Neural cell (in vitro differentiated cells): ENCODE measurements around the gene PARD6A. TPM values are rescaled to one million over a fixed set of nuclear protein-coding genes. Genes with fewer than 3 reads are reported as not detected.

Experiments
- H2AFZ ChIP-seq: fragments of 200-600, 300-800 bp; sonication (generic), shearing (Covaris generic); 2 replicates; pipeline ENCODE4 v1.6.0; 2014; ENCODE audit warnings: low read depth, mild to moderate bottlenecking, antibody characterized with exemption, low read length, moderate library complexity
- H3F3A ChIP-seq: fragments of 200-600 bp; shearing (Covaris generic); 2 replicates; pipeline ENCODE4 v1.6.1; 2016; ENCODE audit warnings: mild to moderate bottlenecking, moderate library complexity, mixed read lengths, antibody characterized with exemption, low read length; ENCODE audit not compliant: insufficient read depth, poor library complexity, severe bottlenecking
- H3K27ac ChIP-seq: fragments of 200-600, 300-800 bp; sonication (generic), shearing (Covaris generic); 2 replicates; pipeline ENCODE4 v1.5.1; 2014; ENCODE audit warnings: mild to moderate bottlenecking, low read length, moderate library complexity
- H3K27me3 ChIP-seq: fragments of 300-800, 200-600 bp; sonication (generic), shearing (Covaris generic); 2 replicates; pipeline ENCODE4 v1.6.0; 2014; ENCODE audit warnings: mild to moderate bottlenecking, low read depth, low read length, moderate library complexity; ENCODE audit not compliant: insufficient read depth
- H3K36me3 ChIP-seq: fragments of 300-800, 200-600 bp; sonication (generic), shearing (Covaris generic); 2 replicates; pipeline ENCODE4 v1.5.1; 2014; ENCODE audit warnings: mild to moderate bottlenecking, antibody characterized with exemption, low read length, moderate library complexity; ENCODE audit not compliant: insufficient read depth
- H3K4me2 ChIP-seq: fragments of 300-800, 200-600 bp; sonication (generic), shearing (Covaris generic); 2 replicates; pipeline ENCODE4 v1.6.0; 2014; ENCODE audit warnings: mild to moderate bottlenecking, low read length
- H3K4me3 ChIP-seq: fragments of 300-800, 200-600 bp; sonication (generic), shearing (Covaris generic); 2 replicates; pipeline ENCODE4 v1.5.1; 2014; ENCODE audit warnings: mild to moderate bottlenecking, low read length, moderate library complexity
- H3K79me2 ChIP-seq: fragments of 200-600 bp; shearing (Covaris generic); replicated peaks from 2 replicates; pipeline ENCODE4 v1.6.0; 2014; ENCODE audit warnings: mild to moderate bottlenecking, low read length, moderate library complexity; ENCODE audit not compliant: insufficient read depth
- H3K9ac ChIP-seq: fragments of 300-800, 200-600 bp; sonication (generic), shearing (Covaris generic); 2 replicates; pipeline ENCODE4 v1.6.1; 2016; ENCODE audit warnings: mild to moderate bottlenecking, low read length, mixed read lengths
- H3K9me2 ChIP-seq: fragments of 200-600 bp; shearing (Covaris generic); 2 replicates; pipeline ENCODE4 v1.6.1; 2016; ENCODE audit warnings: mild to moderate bottlenecking, low read length, mixed read lengths; ENCODE audit not compliant: insufficient read depth
- H3K9me3 ChIP-seq: fragments of 200-600, 300-800 bp; sonication (generic), shearing (Covaris generic); 2 replicates; pipeline ENCODE4 v1.6.1; 2016; ENCODE audit warnings: mild to moderate bottlenecking, mixed run types, low read length, moderate library complexity, mixed read lengths
- H4K20me1 ChIP-seq: fragments of 200-600 bp; shearing (Covaris generic); 2 replicates; pipeline ENCODE4 v1.6.1; 2016; ENCODE audit warnings: mild to moderate bottlenecking, mixed run types; ENCODE audit not compliant: insufficient read depth
- EP300 ChIP-seq: fragments of 450-650 bp; conservative IDR thresholded peaks from 2 replicates; pipeline ENCODE4 v1.6.1; 2014; ENCODE audit warnings: antibody characterized with exemption, mild to moderate bottlenecking, moderate library complexity; ENCODE audit not compliant: poor library complexity, severe bottlenecking
- EZH2 ChIP-seq: fragments of 200-600, 300-800 bp; shearing (Covaris generic), sonication (generic); IDR thresholded peaks from 2 replicates; pipeline ENCODE4 v1.6.1; 2014; ENCODE audit warnings: antibody characterized with exemption, low read length, borderline replicate concordance, mild to moderate bottlenecking; ENCODE audit not compliant: insufficient read depth, poor library complexity, severe bottlenecking
- MXI1 ChIP-seq: fragments of 450-650 bp; conservative IDR thresholded peaks from 2 replicates; pipeline ENCODE4 v1.6.1; 2014; ENCODE audit warnings: antibody characterized with exemption, mild to moderate bottlenecking; ENCODE audit not compliant: poor library complexity, severe bottlenecking
- POLR2AphosphoS5 ChIP-seq: IDR thresholded peaks from 2 replicates; pipeline ENCODE4 v1.6.1; 2012
- RAD21 ChIP-seq: fragments of 450-650 bp; conservative IDR thresholded peaks from 2 replicates; pipeline ENCODE4 v1.6.1; 2014; ENCODE audit warnings: antibody characterized with exemption, mild to moderate bottlenecking, moderate library complexity
- REST ChIP-seq: IDR thresholded peaks from 2 replicates; pipeline ENCODE4 v1.6.1; 2012; ENCODE audit warnings: borderline replicate concordance
- SMC3 ChIP-seq: fragments of 450-650 bp; conservative IDR thresholded peaks from 2 replicates; pipeline ENCODE4 v1.6.1; 2014; ENCODE audit warnings: antibody characterized with exemption, mild to moderate bottlenecking, moderate library complexity; ENCODE audit not compliant: poor library complexity
- TAF1 ChIP-seq: IDR thresholded peaks from 2 replicates; pipeline ENCODE4 v1.6.1; 2012; ENCODE audit warnings: low read depth
- polyA plus RNA-seq: library from polyadenylated mRNA; depleted of rRNA; stranded (reverse); fragments of >200 nt; gene quantifications from 2 replicates; pipeline ENCODE4 v1.2.3, GENCODE V29; 2014
- TF ChIP-seq, protein P1 (sequence below): fragments of 450-650 bp; IDR thresholded peaks from 2 replicates; pipeline ENCODE4 v1.5.1; 2014; ENCODE audit warnings: antibody characterized with exemption, mild to moderate bottlenecking, moderate library complexity; ENCODE audit not compliant: poor library complexity, severe bottlenecking

PARD6A gene
- polyA plus RNA-seq, 1 donor from 2014 or later = 34.8 TPM

DNA sequence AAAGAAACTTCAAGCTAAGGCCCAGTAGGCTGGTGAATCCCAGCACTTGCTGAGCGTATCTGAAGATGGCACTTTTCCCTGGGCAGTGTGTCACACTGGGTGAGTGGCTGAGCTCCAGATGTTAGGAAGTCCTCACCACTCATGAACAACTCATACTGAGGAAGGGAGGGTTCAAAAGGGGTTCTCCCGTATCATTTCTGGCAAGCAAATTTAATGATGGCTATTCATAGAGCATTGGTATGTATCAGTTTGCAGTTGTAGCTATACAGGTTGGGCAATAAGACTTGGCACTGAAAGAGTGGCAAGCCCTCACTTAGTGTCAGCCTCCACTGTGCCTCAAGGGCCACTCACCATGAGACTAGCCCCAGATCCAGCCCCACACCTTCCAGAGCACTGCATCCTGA lies 47.6 kb downstream of the PARD6A start:
- H3K27ac ChIP-seq = no peak overlapping the region
- TF ChIP-seq MXI1 = no peak
- TF ChIP-seq, protein P1, sequence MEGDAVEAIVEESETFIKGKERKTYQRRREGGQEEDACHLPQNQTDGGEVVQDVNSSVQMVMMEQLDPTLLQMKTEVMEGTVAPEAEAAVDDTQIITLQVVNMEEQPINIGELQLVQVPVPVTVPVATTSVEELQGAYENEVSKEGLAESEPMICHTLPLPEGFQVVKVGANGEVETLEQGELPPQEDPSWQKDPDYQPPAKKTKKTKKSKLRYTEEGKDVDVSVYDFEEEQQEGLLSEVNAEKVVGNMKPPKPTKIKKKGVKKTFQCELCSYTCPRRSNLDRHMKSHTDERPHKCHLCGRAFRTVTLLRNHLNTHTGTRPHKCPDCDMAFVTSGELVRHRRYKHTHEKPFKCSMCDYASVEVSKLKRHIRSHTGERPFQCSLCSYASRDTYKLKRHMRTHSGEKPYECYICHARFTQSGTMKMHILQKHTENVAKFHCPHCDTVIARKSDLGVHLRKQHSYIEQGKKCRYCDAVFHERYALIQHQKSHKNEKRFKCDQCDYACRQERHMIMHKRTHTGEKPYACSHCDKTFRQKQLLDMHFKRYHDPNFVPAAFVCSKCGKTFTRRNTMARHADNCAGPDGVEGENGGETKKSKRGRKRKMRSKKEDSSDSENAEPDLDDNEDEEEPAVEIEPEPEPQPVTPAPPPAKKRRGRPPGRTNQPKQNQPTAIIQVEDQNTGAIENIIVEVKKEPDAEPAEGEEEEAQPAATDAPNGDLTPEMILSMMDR = no peak
- TF ChIP-seq RAD21 = no peak
- TF ChIP-seq EZH2 = no peak
- no peak for TF ChIP-seq REST
- no peak for TF ChIP-seq POLR2AphosphoS5
- TF ChIP-seq SMC3 = no peak
- TF ChIP-seq EP300 = no peak
- no peak for TF ChIP-seq TAF1
- no peak overlapping the region for H3K4me3 ChIP-seq
- H3K4me2 ChIP-seq = no peak overlapping the region
- no peaks in the 10 kb centered on the region for H3F3A ChIP-seq
- H3K9me3 ChIP-seq = no peaks in the 10 kb centered on the region
- no peak overlapping the region for H3K9ac ChIP-seq
- no peaks in the 10 kb centered on the region for H3K9me2 ChIP-seq
- peaks cover 13% of the 10 kb centered on the region for H4K20me1 ChIP-seq
- H3K79me2 ChIP-seq = peaks cover 68% of the 10 kb centered on the region
- no peak overlapping the region for H2AFZ ChIP-seq
- no peaks in the 10 kb centered on the region for H3K36me3 ChIP-seq
- H3K27me3 ChIP-seq = no peaks in the 10 kb centered on the region

- no peaks in the 10 kb centered on the region for H3K36me3 ChIP-seq
- H2AFZ ChIP-seq = no peak overlapping the region
- no peak overlapping the region for H3K27ac ChIP-seq
- peaks cover 13% of the 10 kb centered on the region for H4K20me1 ChIP-seq
- no peaks in the 10 kb centered on the region for H3F3A ChIP-seq
- TF ChIP-seq REST (no peak), MXI1 (no peak)
- TF ChIP-seq, protein P1 = no peak
- H3K9me3 ChIP-seq = no peaks in the 10 kb centered on the region
- H3K27me3 ChIP-seq = no peaks in the 10 kb centered on the region
- H3K9ac ChIP-seq = no peak overlapping the region
- no peak overlapping the region for H3K4me2 ChIP-seq
- H3K4me3 ChIP-seq = no peak overlapping the region
- no peaks in the 10 kb centered on the region for H3K9me2 ChIP-seq
- peaks cover 72% of the 10 kb centered on the region for H3K79me2 ChIP-seq
Measured at GRCh38 chr16:67709050-67709449, 48.3 kb downstream of the PARD6A start.
